GM21825 (cell line): ENCODE results near the gene MRPS5.
"Not testable (repeated sequence)": the region's sequence is repeated elsewhere in the genome, so short reads cannot be mapped to it uniquely, and the experiment has no call there.

ENCODE experiments used
- ATAC-seq: cut with Tn5 transposase; IDR thresholded peaks from one replicate; pipeline ENCODE4 v1.9.1; 2021; ENCODE audit warnings: mild to moderate bottlenecking, moderate library complexity; ENCODE audit not compliant: unreplicated experiment

MRPS5 gene

GRCh38 chr2:95048825-95049682 is 72.6 kb downstream of the MRPS5 start:
- no peak for ATAC-seq

GRCh38 chr2:95047629-95048510 is 73.7 kb downstream of the MRPS5 start:
- ATAC-seq, result no peak

GRCh38 chr2:95046371-95047112 is 75.1 kb downstream of the MRPS5 start:
- ATAC-seq, result no peak

- ATAC-seq, result no peak
Observed at GRCh38 chr2:95044601-95045000, 77.0 kb downstream of the MRPS5 start.

- ATAC-seq, result no peak
Observed at GRCh38 chr2:95043300-95044093, 78.1 kb downstream of the MRPS5 start.

GRCh38 chr2:95042472-95043271 is 78.9 kb downstream of the MRPS5 start:
- no peak for ATAC-seq

- no peak for ATAC-seq
Observed at GRCh38 chr2:95041824-95042442, 79.7 kb downstream of the MRPS5 start.

- ATAC-seq, result no peak
Observed at GRCh38 chr2:95041060-95041823, 80.4 kb downstream of the MRPS5 start.

- no peak for ATAC-seq
Observed at GRCh38 chr2:95040426-95040825, 81.2 kb downstream of the MRPS5 start.

GRCh38 chr2:95039978-95040377 is 81.6 kb downstream of the MRPS5 start:
- ATAC-seq, result no peak

GRCh38 chr2:95039363-95039762 is 82.2 kb downstream of the MRPS5 start:
- ATAC-seq, result no peak

- ATAC-seq, result no peak
Observed at GRCh38 chr2:95038635-95039298, 82.8 kb downstream of the MRPS5 start.

- not testable (repeated sequence) for ATAC-seq
Observed at GRCh38 chr2:95037841-95038585, 83.6 kb downstream of the MRPS5 start.

- no peak for ATAC-seq
Observed at GRCh38 chr2:95037384-95037839, 84.2 kb downstream of the MRPS5 start.

- ATAC-seq, result no peak
Observed at GRCh38 chr2:95036596-95037383, 84.8 kb downstream of the MRPS5 start.
